Endometrial microvascular endothelial cells (primary cell): ENCODE measurements around the gene WEE1. TPM values are rescaled to one million over a fixed set of nuclear protein-coding genes. Genes with fewer than 3 reads are reported as not detected.

Experiments used
- in situ Hi-C: cut with HindIII; loops from 2 replicates; pipeline ENCODE4 v1.10.0; 2017; ENCODE audit warnings: low sequenced_read_pairs, low pct_unique_long_range_greater_than_20kb; ENCODE audit errors: inconsistent ontology term
- total RNA-seq: library from RNA; depleted of rRNA; stranded (reverse); fragments of >200 nt; gene quantifications from one replicate; pipeline ENCODE4 v1.2.3, GENCODE V29; 2015; ENCODE audit errors: inconsistent ontology term

The WEE1 gene
- total RNA-seq, 1 donor from 2014 or later = 41.0 TPM

- in situ Hi-C loops = no loop called here
These were observed 40.6 kb downstream of the WEE1 start for GRCh38 chr11:9613830-9614762.

- in situ Hi-C loops = no loop called here
These were observed 41.6 kb downstream of the WEE1 start for GRCh38 chr11:9615031-9615451.

GRCh38 chr11:9616042-9616675 lies 42.7 kb downstream of the WEE1 start:
- in situ Hi-C loops = no loop called here

GRCh38 chr11:9616858-9617257 lies 43.4 kb downstream of the WEE1 start:
- in situ Hi-C loops = no loop called here

- in situ Hi-C loops = no loop called here
These were observed 44.5 kb downstream of the WEE1 start for GRCh38 chr11:9617940-9618339.

GRCh38 chr11:9619004-9619403 lies 45.5 kb downstream of the WEE1 start:
- in situ Hi-C loops = no loop called here

GRCh38 chr11:9619971-9620370 lies 46.5 kb downstream of the WEE1 start:
- in situ Hi-C loops = loop anchor here (10.0 kb wide), 1 partner anchor 55 kb away; no protein-coding TSS in a partner anchor

- in situ Hi-C loops = loop anchor here (10.0 kb wide), 1 partner anchor 52 kb away; no protein-coding TSS in a partner anchor
These were observed 48.9 kb downstream of the WEE1 start for GRCh38 chr11:9622353-9622752.

- in situ Hi-C loops = loop anchor here (10.0 kb wide), 1 partner anchor 52 kb away; no protein-coding TSS in a partner anchor
These were observed 49.6 kb downstream of the WEE1 start for GRCh38 chr11:9623053-9623452.

GRCh38 chr11:9624448-9624847 lies 51.0 kb downstream of the WEE1 start:
- in situ Hi-C loops = loop anchor here (10.0 kb wide), 1 partner anchor 50 kb away; no protein-coding TSS in a partner anchor

- in situ Hi-C loops = loop anchor here (10.0 kb wide), 1 partner anchor 50 kb away; no protein-coding TSS in a partner anchor
These were observed 51.7 kb downstream of the WEE1 start for GRCh38 chr11:9625162-9625561.

- in situ Hi-C loops = loop anchor here (10.0 kb wide), 1 partner anchor 49 kb away; no protein-coding TSS in a partner anchor
These were observed 52.3 kb downstream of the WEE1 start for GRCh38 chr11:9625728-9626127.

GRCh38 chr11:9626496-9627394 lies 53.3 kb downstream of the WEE1 start:
- in situ Hi-C loops = loop anchor here (10.0 kb wide), 1 partner anchor 48 kb away; no protein-coding TSS in a partner anchor

- in situ Hi-C loops = loop anchor here (10.0 kb wide), 1 partner anchor 46 kb away; no protein-coding TSS in a partner anchor
These were observed 55.6 kb downstream of the WEE1 start for GRCh38 chr11:9629064-9629463.

GRCh38 chr11:9633679-9634078 lies 60.2 kb downstream of the WEE1 start:
- in situ Hi-C loops = no loop called here

GRCh38 chr11:9636691-9637090 lies 63.2 kb downstream of the WEE1 start:
- in situ Hi-C loops = no loop called here

GRCh38 chr11:9639099-9639498 lies 65.6 kb downstream of the WEE1 start:
- in situ Hi-C loops = no loop called here
